ENCODE results near the gene RABL3. TPM values are rescaled to one million over a fixed set of nuclear protein-coding genes. Genes with fewer than 3 reads are reported as not detected.

RABL3 gene
- total and polyA plus RNA-seq, 2 of the 4 experiments (the other 2 are of a cell fraction), result 5.3 to 17.0 TPM

- Histone ChIP-seq H2BK15ac (ENCODE audit: low read depth, low read length) (peak overlapping the region; percentile 41; the same call in 2 of the 3 replicates), H2BK120ac (ENCODE audit: low read depth, low read length) (peak overlapping the region; percentile 75), H2AK5ac (ENCODE audit: low read depth, low read length) (0 out of 2 replicates have a peak overlapping the region, but pooled peaks have one; percentile 3), H4K8ac (ENCODE audit: low read depth in 2 of 2, low read length in 2 of 2) (peak overlapping the region; percentile 32 to 52; a peak in 3 of 4 replicates), H3K9ac (ENCODE audit: low read depth, low read length) (peak overlapping the region; percentile 31), H3K4ac (ENCODE audit: low read depth, low read length) (peak overlapping the region; percentile 46), H3K4me3 (ENCODE audit: insufficient read depth, low read depth, low read length) (no peak overlapping the region), H3K9me1 (ENCODE audit: insufficient read depth, low read length) (no peaks in the 10 kb centered on the region), H2AK9ac (replicated peaks; ENCODE audit: low read depth, low read length, poor library complexity) (no peak overlapping the region), H3K9me3 (ENCODE audit: control insufficient read depth, insufficient read depth, low read length) (no peaks in the 10 kb centered on the region), H3K79me1 (ENCODE audit: low read depth in 1 of 2, low read length in 2 of 2) (no peaks in the 10 kb centered on the region), H4K20me1 (ENCODE audit: insufficient read depth, low read length) (no peaks in the 10 kb centered on the region), H4K91ac (ENCODE audit: insufficient read depth, low read depth, low read length) (peak overlapping the region; percentile 60), H2AFZ (replicated peaks; ENCODE audit: low read length, poor library complexity) (peak overlapping the region; percentile 59), H3K4me1 (ENCODE audit: control insufficient read depth, insufficient read depth, low read length) (peaks cover 5% of the 10 kb centered on the region; the same call in 1 of the 2 replicates), H3K27me3 (ENCODE audit: control insufficient read depth, insufficient read depth, low read length) (no peaks in the 10 kb centered on the region), H3K56ac (ENCODE audit: extremely low read depth, insufficient read depth, low read length) (no peak overlapping the region), H3K14ac (replicated peaks; ENCODE audit: low read depth, low read length) (peak overlapping the region; percentile 1; the same call in 1 of the 2 replicates), H3K18ac (ENCODE audit: low read depth, low read length) (peak overlapping the region; percentile 94), H3K27ac (ENCODE audit: insufficient read depth, low read length) (peak overlapping the region; percentile 81; the same call in 1 of the 2 replicates), H3K4me2 (ENCODE audit: low read depth, low read length) (peak overlapping the region; percentile 65), H2BK20ac (ENCODE audit: low read depth, low read length) (peak overlapping the region; percentile 28), H4K5ac (ENCODE audit: low read depth, low read length) (peak overlapping the region; percentile 61), H3K36me3 (ENCODE audit: control insufficient read depth, insufficient read depth, low read length) (no peaks in the 10 kb centered on the region), H3K23ac (ENCODE audit: low read depth, low read length) (peak overlapping the region; percentile 5; the same call in 1 of the 2 replicates), H2BK5ac (ENCODE audit: low read depth, low read length, poor library complexity, severe bottlenecking) (peak overlapping the region; percentile 77)
- intact Hi-C loops (cut with micrococcal nuclease) (no loop called here), in situ Hi-C loops (cut with MboI; ENCODE audit: low sequenced_read_pairs) (no loop called here), dilution Hi-C loops (cut with HindIII; ENCODE audit: low sequenced_read_pairs, unreplicated experiment) (no loop called here)
- no CpG with 5 or more reads among the region's 6 CpGs for WGBS, 2 experiments (ENCODE audit: extremely low coverage in 2 of 2, insufficient read length in 1 of 2)
- TF ChIP-seq NFE2L2 (IDR thresholded peaks at IDR 0.05; ENCODE audit: low read depth, low read length), result peak; percentile 99
- TF ChIP-seq MAFK (IDR thresholded peaks at IDR 0.05; ENCODE audit: low read depth, low read length), result peak; percentile 88
- no peak for TF ChIP-seq SMC3 (IDR thresholded peaks at IDR 0.05; ENCODE audit: low read depth, low read length)
- TF ChIP-seq CEBPB (IDR thresholded peaks at IDR 0.05; ENCODE audit: low read depth, low read length), result peak; percentile 38; the same call in 1 of the 2 replicates
- TF ChIP-seq, protein P1, sequence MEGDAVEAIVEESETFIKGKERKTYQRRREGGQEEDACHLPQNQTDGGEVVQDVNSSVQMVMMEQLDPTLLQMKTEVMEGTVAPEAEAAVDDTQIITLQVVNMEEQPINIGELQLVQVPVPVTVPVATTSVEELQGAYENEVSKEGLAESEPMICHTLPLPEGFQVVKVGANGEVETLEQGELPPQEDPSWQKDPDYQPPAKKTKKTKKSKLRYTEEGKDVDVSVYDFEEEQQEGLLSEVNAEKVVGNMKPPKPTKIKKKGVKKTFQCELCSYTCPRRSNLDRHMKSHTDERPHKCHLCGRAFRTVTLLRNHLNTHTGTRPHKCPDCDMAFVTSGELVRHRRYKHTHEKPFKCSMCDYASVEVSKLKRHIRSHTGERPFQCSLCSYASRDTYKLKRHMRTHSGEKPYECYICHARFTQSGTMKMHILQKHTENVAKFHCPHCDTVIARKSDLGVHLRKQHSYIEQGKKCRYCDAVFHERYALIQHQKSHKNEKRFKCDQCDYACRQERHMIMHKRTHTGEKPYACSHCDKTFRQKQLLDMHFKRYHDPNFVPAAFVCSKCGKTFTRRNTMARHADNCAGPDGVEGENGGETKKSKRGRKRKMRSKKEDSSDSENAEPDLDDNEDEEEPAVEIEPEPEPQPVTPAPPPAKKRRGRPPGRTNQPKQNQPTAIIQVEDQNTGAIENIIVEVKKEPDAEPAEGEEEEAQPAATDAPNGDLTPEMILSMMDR (conservative IDR thresholded peaks at IDR 0.05; ENCODE audit: low read depth, low read length), result no peak
- TF ChIP-seq POLR2A (IDR thresholded peaks at IDR 0.05; ENCODE audit: low read depth, low read length), result no peak
- no peak for TF ChIP-seq RFX5 (IDR thresholded peaks at IDR 0.05; ENCODE audit: low read depth, low read length)
- TF ChIP-seq RCOR1 (IDR thresholded peaks at IDR 0.05; ENCODE audit: insufficient replicate concordance, low read length), result no peak
- ChIA-PET POLR2A (ENCODE audit: unreplicated experiment) (interaction anchor here (0.5 kb wide), 1 partner anchor 11 kb away, joined by 4 read pairs; no protein-coding TSS in a partner anchor), CTCF (interaction anchor here (0.7 kb wide), 1 partner anchor 64 kb away, joined by 3 read pairs; the partner anchor contains the start of gene GTF2E1)
- no TSS peak for BruUV-seq (replicated peaks)
- DNase-seq (peak; percentile 65), ATAC-seq (ENCODE audit: low read depth) (peak; percentile 76)
Measured at GRCh38 chr3:120678331-120678947, 63.9 kb downstream of the RABL3 start.
